Body of pancreas (tissue), 4 donors: ENCODE results near the gene MYH7B. TPM values are rescaled to one million over a fixed set of nuclear protein-coding genes. Genes with fewer than 3 reads are reported as not detected.
A peak's percentile ranks its signal among the peaks of the same experiment; 100 is the strongest.

Source experiments
- ATAC-seq: fragments of 150-250 bp; one replicate; pipeline ENCODE4 v1.9.1; 2016
- DNase-seq, 4 donors: peaks; one replicate each; pipeline ENCODE4 v3.0.0-alpha.2; 2019
- H3K27ac ChIP-seq, 4 donors: fragments of 200-600 bp; sonication (generic); 1 replicate in 3 of 4; 2 replicates in 1 of 4; pipeline versions ENCODE4 v1.5.1 to v1.6.1; 2016 to 2019; ENCODE audit warnings: mild to moderate bottlenecking in 1 of 4, mixed read lengths in 1 of 4, moderate library complexity in 1 of 4
- H3K27me3 ChIP-seq, 2 donors: fragments of 200-600 bp; sonication (generic); one replicate each; pipeline ENCODE4 v1.6.0; 2016; ENCODE audit warnings: mild to moderate bottlenecking in 1 of 2
- H3K36me3 ChIP-seq, 2 donors: fragments of 200-600 bp; sonication (generic); replicated peaks in 1 of 2; 2 replicates each; pipeline ENCODE4 v1.5.1; 2016; ENCODE audit warnings: low read depth in 2 of 2; ENCODE audit not compliant: insufficient read depth in 1 of 2
- H3K4me1 ChIP-seq: fragments of 200-600 bp; sonication (generic); one replicate; pipeline ENCODE4 v1.6.0; 2016
- H3K4me3 ChIP-seq, 2 donors: fragments of 200-600 bp; sonication (generic); 1 replicate in 1 of 2; 2 replicates in 1 of 2; pipeline ENCODE4 v1.5.1; 2016 to 2019
- H3K9me3 ChIP-seq, 3 donors: fragments of 200-600 bp; sonication (generic); 1 replicate in 2 of 3; 2 replicates in 1 of 3; pipeline ENCODE4 v1.5.1; 2016
- CTCF ChIP-seq, 7 experiments: fragments of 450-650 bp in 4 of 7; fragments of 200-600 bp in 3 of 7; sonication (generic) in 3 of 7; IDR thresholded peaks; one replicate each; pipeline ENCODE4 v1.5.1; 2016 to 2019; ENCODE audit warnings: antibody characterized with exemption in 7 of 7
- POLR2A ChIP-seq, 3 donors: fragments of 450-650 bp; IDR thresholded peaks; one replicate each; pipeline ENCODE4 v1.6.1; 2016; ENCODE audit warnings: antibody characterized with exemption in 3 of 3, mild to moderate bottlenecking in 2 of 3
- WGBS, 2 donors: methylation state at CpG; one replicate each; pipeline ENCODE4 v1.1.5; 2017; 5-methylcytosine and 5-hydroxymethylcytosine counted together
- intact Hi-C: fragments of 100-400 bp; cut with DNase I; formaldehyde crosslinking; loops from one replicate; pipeline ENCODE4 v1.15.1; 2023
- microRNA counts, 2 donors: library from miRNA; unstranded; fragments of <30 nt; microRNA quantifications; one replicate each; lab custom pipeline; 2017
- microRNA-seq, 2 donors: library from miRNA; unstranded; fragments of <30 nt; microRNA quantifications; one replicate each; pipeline ENCODE4, GENCODE V29; 2016; ENCODE audit warnings: borderline number of aligned reads in 2 of 2, borderline replicate concordance in 2 of 2
- small RNA-seq: library from RNA; depleted of rRNA; stranded (forward); fragments of <200 nt; gene quantifications from one replicate; pipeline ENCODE3, GENCODE V24; 2016
- total RNA-seq, 2 donors: library from RNA; depleted of rRNA; stranded (reverse); fragments of >200 nt; gene quantifications; one replicate each; pipeline ENCODE4 v1.1.0, GENCODE V29; 2016

Gene MYH7B
- total RNA-seq, 2 donors from 2014 or later = 0.52 to 1.3 TPM

- WGBS, 2 donors = 89 to 93% methylated on average over 17 to 18 of the region's 18 CpGs
- H3K27ac ChIP-seq = no peak overlapping the region
- no peak overlapping the region for H3K4me3 ChIP-seq
- H3K9me3 ChIP-seq = no peaks in the 10 kb centered on the region
- intact Hi-C loops = no loop called here
- TF ChIP-seq CTCF (IDR thresholded peaks at IDR 0.05) (no peak), POLR2A (IDR thresholded peaks at IDR 0.05) (no peak)
- peaks cover 9% of the 10 kb centered on the region for H3K4me1 ChIP-seq
- peaks cover 26 to 73% of the 10 kb centered on the region in 2 donors for H3K36me3 ChIP-seq
- no peaks in the 10 kb centered on the region for H3K27me3 ChIP-seq
- peak in 1 of 4 donors; percentile 7 for DNase-seq
- no peak for ATAC-seq
Observed at GRCh38 chr20:35004051-35004725, 48.5 kb downstream of the MYH7B start.

- DNase-seq (peak in 1 of 4 donors; percentile 4), ATAC-seq (no peak)
- Histone ChIP-seq H3K27me3 (no peaks in the 10 kb centered on the region), H3K27ac (no peak overlapping the region), H3K4me3 (no peak overlapping the region), H3K9me3 (no peaks in the 10 kb centered on the region), H3K36me3 (peaks cover 26 to 73% of the 10 kb centered on the region in 2 donors), H3K4me1 (peaks cover 16% of the 10 kb centered on the region)
- no peak for TF ChIP-seq CTCF (IDR thresholded peaks at IDR 0.05)
- intact Hi-C loops = no loop called here
- 88 to 93% methylated on average over 19 to 20 of the region's 20 CpGs for WGBS, 2 donors
Observed at GRCh38 chr20:35004749-35005462, 49.2 kb downstream of the MYH7B start.

MicroRNAs encoded within 50 kb of the gene (microRNA counts, 767-probe panel; counts per million panel counts)
- 0 to 736 counts per million in 2 donors for microRNA hsa-miR-499a-3p (lab: Ali Mortazavi, UCI)
- microRNA hsa-miR-499a-5p (lab: Ali Mortazavi, UCI) = 0 to 736 counts per million in 2 donors
- 0 to 736 counts per million in 2 donors for microRNA hsa-miR-499b-3p (lab: Ali Mortazavi, UCI)
- 0 to 736 counts per million in 2 donors for microRNA hsa-miR-499b-5p (lab: Ali Mortazavi, UCI)

Small RNA genes lying within 50 kb of the gene (microRNA-seq; reads per million reads assigned to microRNA genes)
- gene MIR499A (0 reads per million in 2 donors), gene MIR499B (0 reads per million in 2 donors)

Small RNA genes lying within 50 kb of the gene (small RNA-seq; reads per million reads assigned to genes)
- gene MIR499A = not detected

Other genes with a start within 250 kb of the MYH7B start
- gene NCOA6, start 130.2 kb upstream of the MYH7B start, total RNA-seq = 10 to 100 TPM; 13.5 to 54.1 TPM
- gene GGT7, start 83.0 kb upstream of the MYH7B start, total RNA-seq = 10 to 100 TPM; 19.2 to 22.7 TPM
- 10 to 100 TPM; 33.9 to 78.1 TPM for gene ACSS2, start 79.3 kb upstream of the MYH7B start, total RNA-seq
- 10 to 100 TPM; 24.6 to 33.0 TPM for gene GSS, start 62 bp upstream of the MYH7B start, total RNA-seq
- 10 to 100 TPM; 44.1 to 57.4 TPM for gene TRPC4AP, start 136.9 kb downstream of the MYH7B start, total RNA-seq
- 10 to 100 TPM; 18.1 to 24.6 TPM for gene EDEM2, start 191.5 kb downstream of the MYH7B start, total RNA-seq
- 10 to 100 TPM in 1 of 2 donors, 1 to 10 TPM in 1; 4.0 to 14.8 TPM for gene PROCR, start 216.2 kb downstream of the MYH7B start, total RNA-seq